GM21737 (cell line): Measurements from ENCODE around the gene MEN1.

Experiments
- ATAC-seq: cut with Tn5 transposase; IDR thresholded peaks from one replicate; pipeline ENCODE4 v1.9.1; 2021; ENCODE audit warnings: mild to moderate bottlenecking, moderate library complexity; ENCODE audit not compliant: unreplicated experiment

The MEN1 gene

DNA sequence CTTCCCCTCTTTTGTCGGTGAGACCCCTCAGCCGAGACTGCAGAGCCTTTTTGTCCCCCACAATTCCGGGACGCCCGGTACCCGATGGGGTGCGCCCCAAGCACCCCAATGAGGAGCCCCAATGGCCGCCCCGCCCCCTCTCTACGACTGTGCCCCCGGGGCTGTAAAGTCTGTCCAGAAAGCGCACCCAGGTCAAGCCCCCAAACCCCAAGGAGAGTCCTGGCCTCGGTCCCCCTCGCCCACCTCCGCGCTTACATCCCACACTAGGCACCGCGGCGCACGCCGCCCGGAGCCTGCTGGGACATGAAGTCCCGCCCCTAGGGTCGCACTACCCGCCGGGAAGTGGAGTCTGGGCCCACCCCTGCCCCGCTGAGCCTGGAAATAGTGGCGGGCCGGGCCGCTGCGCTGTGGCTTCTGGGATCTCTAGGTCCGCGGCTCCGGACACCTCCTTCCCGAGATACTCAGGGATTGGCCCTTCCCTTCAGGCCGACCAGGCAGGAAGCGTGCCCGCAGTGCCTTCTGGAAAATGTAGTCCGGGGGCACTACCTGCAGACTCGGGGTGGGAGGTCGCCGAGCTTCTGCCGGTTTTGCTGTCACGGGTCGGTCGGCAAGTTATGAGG is at the start of gene MEN1:
Gene MEN1, minus strand, starts transcription at position 281 of the 620 bp plus-strand sequence. CDS start 442 bp downstream, outside the sequence.
- peak; percentile 58 for ATAC-seq

DNA sequence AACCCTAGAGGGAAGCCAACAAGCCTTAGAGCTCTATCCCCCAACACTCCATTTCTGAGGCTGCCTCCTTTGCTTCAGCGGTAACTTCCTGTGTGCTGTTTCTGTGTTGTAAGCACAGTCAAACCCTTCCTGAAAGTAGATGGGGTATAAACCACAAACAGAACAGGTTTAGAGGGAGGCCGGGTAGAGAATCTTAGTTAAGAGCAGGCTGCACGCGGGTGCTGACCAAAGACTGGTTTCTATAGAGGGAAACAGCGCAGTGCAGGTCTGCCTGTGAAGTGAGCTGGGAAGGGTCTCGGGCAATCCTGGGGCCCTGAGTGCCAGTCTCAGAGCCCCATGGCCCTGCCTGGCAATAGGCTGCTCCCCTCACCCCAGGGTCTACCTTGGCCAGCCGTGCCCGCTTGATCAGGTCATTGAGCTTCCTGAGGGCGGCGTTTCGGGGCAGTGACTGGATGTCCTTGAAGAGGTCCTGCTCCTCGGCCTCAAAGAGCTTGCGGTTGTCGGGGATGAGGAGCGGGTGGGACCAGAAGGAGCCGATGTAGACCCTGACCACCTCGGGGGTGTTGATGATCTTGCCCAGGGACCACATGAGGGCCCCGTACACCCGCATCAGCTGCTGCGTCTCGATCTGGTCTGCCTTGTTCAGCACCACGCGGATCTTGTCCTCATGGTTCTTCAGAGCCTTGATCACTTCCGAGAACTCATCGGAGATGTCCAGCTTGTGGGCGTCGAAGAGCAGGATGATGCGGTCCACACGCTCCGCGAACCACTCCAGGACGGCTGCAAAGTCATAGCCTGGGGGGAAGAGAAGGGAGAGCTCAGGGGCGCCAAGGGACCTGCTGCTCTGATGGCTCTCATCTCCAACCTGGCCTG is 49.4 kb upstream of the MEN1 start:
- peak; percentile 66 for ATAC-seq

DNA sequence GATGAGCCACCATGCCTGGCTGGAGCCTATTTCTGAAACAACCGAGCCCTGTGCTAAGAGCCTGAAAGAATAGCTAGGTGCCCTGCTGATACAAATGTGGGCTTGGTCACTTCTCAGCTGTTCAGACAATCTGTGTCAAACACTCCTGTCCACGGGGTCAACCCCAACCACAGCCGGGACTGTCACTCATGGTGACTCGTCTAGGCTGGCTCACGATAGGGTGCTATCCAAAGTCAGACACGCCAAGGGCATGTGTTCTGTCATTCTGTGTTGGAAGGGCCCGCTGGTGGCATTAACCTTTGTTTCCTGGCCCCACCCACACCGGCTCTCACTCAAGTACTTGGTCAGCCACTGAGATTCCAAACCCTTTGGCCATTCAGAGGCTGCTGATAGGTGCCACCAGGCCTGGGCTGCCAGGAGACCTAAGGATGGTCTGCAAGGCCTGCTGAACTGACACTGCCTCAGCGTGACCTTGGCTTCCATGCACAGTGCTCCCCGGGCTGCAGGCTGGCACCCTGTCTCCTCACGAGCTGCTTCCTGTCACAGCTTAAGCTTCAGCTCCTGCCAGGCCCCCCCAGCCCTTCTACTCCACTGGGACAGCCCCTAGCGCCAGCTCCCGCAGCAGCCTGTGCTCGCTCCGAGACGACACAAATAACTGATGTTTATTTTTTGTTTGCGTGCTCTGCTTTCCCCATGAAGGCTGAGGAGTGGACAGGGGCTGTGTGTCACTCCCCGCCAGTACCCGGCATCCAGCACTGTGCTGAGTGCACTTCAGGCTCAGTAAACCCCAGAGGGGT is 48.3 kb upstream of the MEN1 start:
- ATAC-seq, result peak; percentile 19

DNA sequence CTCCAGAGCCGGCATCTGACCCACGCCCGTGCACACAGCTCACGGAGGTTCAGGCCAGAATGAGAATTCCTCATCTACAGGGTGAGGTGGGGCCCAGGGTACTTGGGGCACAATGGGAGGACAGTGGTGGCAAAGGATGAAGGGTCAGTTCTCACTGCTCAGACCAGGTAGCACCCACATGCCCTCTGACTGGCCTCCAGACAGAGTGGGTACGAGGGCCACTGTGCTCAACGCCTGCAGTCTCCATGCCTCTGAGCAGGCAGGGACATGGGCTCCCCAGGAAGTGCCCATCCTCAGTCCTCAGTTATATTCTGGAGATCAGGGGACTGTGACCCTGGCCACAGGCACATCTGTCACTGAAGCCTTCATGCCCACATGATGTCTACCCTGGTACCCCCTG is 47.1 kb upstream of the MEN1 start:
- ATAC-seq, result no peak

DNA sequence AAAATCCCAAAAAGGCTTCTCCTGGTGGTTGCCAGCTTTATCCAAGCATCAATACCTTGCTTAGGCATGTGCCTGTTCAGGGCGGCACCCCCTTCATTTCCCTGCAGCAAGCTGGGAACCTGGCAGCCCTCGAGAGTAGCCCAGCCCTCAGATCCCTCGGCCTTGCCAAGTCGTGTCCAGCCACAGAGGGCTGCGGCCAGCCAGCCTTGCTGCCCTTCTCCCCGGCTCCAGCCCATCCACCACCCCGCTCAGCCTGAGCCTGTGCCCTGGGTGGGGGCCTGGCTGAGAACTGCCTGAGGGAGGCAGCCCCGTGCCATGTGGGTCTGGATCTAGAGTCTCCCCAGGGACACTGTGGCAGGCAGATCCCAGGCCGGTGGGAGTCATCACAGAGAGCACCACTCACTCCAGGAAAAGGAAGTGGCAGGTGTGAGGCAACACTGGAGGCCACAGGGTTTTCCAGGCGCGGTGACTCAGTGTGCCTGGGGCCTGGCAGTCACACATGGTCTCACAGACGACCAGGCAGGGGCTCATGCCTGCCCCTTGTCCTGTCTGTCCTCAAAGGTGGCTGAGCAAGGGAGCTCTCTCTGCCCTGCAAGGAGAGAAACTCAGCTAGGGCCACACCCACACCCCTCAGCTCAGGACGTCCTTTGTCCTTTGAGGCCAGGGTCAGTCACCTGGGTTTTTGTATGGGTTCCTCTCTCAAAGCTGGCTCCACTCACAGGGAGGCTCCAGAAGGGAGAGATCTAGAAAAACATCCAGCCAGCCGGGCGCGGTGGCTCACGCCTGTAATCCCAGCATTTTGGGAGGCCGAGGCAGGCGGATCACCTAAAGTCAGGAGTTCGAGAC is 46.3 kb upstream of the MEN1 start:
- no peak for ATAC-seq

DNA sequence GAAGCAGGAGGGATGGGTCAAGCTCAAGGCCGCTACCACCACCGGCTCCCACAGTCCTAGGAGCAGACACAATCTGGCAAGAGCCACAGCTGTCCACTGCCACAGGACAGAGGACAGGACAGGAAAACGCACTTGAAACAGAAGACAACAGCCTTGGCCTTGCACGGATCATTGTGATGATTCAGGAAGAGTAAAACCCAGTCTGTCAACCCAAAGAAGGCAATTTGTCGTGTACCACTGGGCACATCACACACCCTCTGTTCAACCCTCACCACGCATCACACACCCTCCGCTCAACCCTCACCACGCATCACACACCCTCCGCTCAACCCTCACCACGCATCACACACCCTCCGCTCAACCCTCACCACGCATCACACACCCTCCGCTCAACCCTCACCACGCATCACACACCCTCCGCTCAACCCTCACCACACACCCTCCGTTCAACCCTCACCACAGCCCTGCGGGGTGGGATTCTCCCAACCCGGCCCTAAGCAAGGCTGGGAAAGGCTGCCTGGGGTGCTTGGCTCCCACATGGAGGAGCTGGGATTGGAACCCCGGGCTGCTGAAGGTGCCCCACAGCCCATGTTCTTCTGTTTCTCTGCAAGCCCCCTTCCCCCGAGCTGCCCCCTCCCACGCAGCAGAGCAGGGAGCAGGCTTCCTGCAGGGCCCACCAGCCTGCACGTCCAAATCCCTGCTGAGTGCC is 45.4 kb upstream of the MEN1 start:
- no peak for ATAC-seq

DNA sequence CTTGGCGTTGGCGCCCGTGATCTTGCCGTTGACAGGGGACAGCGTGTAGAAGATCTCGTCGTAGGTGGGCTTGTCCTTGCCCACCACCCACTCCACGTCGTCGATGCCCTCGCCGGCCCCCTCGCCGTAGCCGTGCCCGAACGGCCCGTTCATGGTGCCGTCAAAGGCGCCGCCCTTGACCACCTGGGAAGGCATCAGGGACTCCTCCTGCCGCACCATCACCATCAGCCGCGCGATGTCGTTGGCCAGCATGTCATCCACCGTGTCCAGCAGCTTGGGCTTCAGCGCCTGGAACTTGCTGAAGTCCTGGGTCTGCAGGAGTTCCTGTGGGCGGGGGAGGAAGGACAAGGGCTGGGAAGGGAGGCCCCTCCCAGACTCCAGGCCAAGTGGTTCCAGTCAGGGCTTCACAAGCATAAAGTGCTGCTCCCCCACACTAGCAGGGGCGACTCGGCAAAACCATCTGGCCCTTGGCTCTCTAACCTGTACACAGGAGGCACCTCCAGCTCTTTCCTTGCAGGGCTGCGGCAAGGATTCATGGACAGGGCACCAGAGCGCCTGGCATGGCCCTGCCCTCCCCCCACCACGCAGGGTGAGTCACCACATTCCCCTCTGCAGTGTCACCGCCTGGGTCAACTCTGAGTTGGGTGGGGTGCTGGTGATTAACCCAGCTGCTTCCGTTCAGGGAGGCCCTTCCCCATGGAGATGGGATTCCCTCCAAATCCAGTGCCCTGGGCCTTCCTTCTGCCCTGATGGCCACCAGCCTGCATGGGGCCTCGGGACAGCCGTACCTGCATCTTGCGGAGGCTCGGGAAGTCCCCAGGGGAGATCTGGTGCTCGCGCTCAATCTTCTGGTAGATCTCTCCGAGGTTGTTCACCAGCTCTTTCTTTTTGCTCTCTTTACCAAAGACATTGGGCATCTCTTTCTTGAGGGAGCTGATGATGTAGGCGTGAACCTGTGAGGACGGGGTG is 44.5 kb upstream of the MEN1 start:
- ATAC-seq, result no peak

DNA sequence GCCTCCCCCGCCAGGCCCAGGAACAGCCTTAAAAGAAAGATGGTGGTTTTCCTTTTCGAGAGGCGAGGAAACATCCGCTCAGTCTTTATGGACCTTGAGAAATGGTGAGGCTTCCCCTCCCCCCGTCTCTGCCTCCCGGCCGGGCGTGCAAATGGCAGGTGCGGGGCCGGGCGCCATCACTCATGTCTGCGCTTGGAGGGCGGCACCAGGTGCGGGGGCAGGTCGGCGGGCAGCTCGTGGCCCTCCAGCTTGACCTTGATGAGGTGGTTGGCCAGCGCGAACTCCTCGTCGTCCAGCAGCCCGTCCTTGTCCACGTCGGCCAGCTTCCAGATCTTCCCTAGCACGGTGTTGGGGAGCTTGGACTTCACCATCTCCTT is 43.8 kb upstream of the MEN1 start:
- ATAC-seq, result no peak

DNA sequence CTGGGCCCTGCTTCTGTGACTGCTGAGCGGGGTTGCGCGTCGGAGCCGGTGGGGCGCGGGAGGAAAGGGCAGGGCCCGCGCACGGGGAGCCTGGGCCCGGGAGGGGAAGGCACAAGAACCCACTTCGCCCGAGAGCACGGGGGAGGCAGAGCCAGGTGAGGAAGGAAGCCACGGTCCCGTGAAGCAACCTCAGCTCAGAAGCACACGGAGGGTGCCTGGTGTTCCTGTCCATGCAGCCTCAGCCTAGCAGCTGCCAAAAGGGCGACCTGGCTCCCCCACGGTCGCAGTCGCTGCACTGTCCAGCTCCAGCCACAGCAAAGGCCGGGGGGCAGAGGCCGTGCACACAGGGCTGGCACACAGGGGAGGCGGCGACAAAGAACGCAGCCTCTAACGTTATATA is 43.4 kb upstream of the MEN1 start:
- ATAC-seq, result no peak

DNA sequence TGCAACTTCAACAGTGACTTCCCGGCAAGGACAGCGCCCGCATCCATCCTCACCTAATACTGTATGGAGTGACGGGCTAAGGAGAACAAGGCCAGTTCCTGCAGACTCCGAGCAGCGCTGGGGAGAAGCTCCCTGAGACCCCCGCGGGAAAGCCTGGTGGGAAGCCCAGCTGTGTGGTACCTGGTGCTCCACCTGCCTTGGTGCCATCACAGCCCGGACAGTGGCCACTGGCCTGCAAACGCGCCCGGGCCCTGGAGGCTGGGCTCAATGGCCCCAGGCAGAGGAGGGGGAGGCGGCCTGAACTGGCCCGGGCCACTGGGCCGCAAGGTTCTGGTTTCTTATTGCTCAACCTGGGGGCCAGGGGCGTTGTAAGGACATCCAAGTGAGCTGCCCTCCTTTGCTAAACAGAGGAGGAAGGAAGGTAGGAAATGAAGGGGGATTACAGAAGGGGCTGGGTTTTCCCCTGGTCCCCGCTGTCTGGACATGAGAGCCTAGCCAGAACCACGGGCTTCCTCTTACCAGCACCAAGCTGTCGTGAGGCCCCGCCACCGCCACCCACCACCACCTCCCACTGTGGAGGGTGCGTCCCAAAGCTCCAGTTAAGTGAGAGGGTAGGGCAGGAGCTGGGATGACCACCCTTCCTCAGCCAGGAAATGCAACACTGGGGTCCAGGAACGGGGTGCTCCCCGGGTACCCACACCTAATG is 42.6 kb upstream of the MEN1 start:
- ATAC-seq, result no peak

DNA sequence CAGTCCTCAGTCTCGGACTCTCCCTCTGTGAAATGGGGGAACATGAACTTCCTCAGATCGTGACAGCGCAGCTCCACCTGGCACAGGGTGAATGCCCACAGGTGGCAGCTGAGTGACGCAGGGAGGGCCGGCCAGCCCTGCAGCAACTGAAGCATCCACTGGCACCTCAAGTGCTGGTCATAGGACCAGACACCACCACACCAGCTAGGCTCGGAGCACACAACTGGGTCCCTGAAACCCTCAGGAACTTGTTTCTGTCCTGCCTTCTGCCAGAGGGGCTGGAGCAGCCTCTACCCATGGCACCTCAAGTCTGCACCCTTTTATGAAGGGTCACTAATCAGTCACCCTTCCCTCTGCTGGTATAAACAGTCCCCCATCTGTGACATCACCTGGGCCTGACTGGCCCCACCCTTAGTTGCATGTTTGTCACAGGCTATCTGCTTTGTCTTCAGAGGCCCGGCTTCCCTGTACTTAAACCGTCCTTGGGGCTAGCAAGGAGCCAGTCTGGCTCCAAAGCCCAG is 41.5 kb upstream of the MEN1 start:
- ATAC-seq, result peak; percentile 15

DNA sequence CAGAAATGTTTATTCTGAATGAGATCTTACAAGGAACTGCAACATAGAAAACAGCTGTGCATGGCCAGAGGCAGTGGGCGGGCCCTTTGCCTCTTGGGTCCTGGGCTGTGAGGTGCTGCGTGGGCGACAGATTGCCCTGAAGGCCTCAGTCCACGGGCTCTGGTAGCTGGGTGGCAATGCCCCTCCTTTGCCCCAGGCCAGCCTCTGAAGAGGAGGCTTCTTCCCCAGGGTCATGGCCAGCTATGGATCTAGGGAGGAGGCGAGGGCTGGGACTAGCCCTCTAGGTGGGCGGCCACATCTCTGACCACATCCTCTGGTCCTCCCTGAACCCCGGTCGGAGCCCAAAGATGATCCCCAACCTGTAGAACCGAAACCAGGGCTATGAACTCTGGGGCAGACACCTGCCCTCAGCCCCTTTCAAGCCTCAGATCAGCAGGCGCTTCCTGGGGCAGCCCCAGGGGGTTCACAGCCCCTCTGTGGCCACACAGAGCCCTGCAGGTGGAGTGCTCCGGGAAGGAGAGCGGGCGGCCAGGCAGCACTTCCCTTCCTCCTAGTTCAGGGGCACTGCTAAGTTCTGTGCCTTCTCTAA is 40.7 kb upstream of the MEN1 start:
- ATAC-seq, result peak; percentile 54

DNA sequence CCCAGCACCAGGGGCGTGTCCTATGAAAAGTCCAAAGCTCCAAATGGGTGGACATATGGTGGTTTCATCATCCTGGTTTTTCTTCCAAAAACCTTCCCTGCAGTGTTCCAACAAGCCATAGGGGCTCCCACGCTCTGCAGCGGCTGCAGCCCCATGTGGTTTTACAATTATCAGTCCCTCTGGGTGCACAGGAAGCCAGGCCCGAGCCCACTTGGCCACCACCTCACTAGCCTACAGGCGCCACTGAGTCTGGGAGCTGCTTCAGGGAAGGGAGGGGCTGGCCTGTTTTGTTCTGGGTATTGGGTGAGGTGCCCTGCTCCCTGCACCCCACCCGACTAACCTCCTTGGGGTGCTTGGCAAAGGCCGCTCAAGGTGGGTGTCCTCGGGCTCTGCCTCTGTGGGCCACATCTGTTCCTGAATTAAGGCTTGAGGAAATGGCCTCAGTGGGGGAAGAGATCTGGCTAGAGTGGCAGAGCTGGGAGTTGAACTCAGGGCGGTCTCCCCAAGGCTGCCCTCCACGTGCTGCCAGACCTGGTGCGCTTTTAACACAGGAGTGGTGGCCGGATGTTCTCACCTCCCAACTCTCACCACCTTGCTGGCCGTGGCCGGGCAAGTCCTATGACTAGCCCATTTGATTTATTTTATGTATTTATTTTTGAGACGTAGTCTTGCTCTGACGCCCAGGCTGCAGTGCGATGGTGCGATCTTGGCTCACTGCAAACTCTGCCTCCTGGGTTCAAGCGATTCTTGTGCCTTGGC is 39.4 kb upstream of the MEN1 start:
- no peak for ATAC-seq

DNA sequence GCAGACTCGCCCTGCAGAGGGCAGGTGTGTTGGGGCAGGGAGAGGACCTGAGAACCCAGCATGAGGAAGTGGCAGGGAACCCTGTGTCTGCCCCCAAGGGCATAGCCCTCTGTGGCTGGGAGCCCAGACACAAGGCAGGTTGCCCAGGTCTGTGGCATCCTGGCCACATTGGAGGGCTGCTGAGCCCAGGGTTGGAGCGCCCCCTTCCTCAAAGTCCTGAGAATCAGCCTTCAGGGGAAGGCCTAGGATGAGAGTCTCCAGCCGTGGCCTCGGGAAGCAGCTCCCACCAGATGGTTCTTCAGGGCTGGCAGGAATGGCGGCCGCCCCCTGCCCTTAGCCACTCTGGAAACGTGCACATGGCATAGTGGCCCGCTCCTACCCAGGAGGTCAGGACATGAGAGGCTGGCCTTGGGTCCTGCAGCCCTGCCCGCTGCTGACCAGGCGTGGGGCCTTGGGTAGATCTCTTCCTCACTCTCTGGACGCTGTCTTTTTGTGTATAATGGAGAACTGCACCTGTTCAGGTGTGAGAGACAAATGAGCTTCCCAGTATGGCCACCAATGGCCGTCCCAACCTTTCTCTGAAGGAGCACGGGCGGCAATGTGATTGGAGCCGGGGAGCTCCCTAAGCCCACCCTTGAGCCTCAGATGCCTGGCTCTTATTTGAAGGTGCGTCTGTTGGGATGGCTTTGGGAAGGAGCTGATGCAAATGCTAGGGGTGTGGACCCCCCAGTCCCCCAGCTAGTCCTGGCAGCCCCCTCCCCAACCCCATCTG is 38.7 kb upstream of the MEN1 start:
- ATAC-seq, result no peak

DNA sequence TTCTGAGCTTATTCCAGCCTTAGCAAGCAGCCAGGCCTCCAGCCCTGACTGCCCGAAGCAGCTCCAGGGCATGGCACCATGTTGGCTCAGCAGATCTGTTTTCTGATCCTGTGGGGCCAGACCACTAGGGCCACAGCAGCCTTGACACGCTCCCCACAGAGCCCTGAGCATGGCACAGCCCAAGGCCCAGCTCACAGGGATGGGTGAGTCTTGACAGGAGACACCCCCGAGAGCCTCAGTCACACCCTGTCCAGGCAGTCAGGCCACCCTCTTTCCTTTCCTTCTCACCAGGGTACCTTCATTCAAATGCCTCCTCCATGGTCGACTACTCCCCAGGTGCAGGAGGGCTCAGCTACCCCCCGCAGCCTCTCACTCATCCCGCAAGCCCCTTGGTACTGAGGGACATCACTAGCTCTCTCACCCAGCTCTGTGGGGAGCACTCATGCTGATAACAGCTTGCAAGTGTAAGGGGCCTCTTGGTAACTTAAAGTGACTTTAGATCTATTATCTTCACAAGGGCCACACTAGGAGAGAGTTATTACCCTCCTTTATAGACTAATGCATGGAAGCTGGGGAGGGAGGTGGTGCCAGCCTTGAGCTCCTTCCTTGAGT is 38.0 kb upstream of the MEN1 start:
- no peak for ATAC-seq
